NCI-H510A treated with DMSO at 0.1 percent for 48 hours (cell line): ENCODE results near the gene NR2F1.

Experiments used
- DNase-seq: peaks from one replicate; lab custom pipeline; 2025; lab: John Stamatoyannopoulos, UW

The NR2F1 gene

GRCh38 chr5:93604644-93605515 is 21.9 kb downstream of the NR2F1 start:
- DNase-seq = no peak

DNA sequence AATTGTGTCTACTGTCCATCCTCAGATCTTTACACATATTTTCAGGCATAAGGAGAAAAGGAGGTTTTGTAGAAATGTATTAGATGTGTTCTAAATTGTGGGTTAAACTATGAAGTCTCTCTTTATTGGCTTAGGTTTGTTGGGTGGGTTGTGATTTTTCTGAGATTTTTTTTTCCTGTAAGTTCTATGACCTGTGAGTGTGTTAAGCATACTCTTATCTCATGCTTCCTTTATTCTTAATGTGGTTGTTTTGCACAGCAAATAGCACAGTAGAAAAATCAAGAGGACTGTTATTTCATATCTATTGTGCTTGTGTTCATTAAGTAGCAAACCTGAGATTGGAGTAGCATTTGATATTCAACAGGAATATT is 23.3 kb downstream of the NR2F1 start:
- no peak for DNase-seq

DNA sequence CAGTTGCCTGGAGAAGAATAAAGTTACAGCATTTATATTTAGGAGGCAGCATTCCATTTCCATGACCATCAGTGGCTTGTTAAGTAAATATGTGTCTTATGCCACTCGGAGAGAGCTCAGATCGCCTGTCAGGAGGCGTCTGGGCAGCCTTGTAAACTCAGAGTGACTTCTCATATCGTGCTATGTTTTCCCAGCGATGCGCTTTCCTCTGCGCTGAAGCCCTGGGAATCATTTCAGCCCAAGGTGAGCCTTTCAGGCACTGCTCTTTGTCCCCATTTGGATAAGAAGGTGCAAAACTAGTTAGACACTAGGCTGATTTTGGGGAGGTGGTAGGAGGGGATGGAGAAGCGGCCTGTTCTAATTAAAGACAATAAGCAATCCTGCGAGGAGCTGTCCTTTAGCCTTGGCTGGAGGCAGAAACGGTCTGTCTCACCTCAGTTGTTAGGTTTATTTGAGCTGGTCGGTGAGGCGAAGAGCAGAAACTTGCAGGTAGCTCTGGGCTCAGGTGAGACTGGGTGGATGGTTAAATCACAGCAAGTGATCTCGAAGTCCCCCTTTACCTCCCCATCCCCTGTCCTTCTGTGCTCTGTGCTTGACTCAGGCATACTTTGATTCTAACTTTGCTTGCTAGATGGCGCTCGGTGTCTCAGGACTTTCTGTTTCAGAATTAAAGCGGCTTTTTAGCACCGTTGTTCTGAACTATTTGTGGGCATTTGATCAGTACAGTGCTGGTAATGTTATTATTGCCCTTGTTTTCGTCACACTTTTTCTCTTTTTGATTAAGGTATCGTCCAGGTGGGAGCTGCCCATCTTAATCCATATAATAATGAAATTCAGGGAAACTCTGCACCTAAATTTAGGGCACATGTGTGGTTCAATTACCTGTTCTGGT is 24.6 kb downstream of the NR2F1 start:
- peak; percentile 14 for DNase-seq

DNA sequence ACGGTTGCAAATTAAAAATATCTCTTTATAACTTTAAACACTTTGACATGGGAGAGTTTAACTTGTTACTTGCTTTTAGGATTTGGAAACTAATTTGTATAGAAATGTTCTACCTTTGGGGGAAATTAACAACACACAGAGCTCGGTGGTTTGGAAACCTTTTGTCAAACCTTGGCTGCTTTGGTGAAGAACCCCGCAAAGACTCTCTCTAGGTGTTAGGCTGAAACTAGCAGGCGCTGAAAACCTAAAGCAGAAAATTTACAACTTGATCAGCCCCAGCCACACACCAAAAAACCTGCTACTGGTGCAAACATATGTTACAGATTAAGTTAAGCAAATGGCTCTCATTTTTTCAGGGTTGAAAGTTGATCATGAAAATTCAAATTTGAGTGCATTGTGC is 25.8 kb downstream of the NR2F1 start:
- no peak for DNase-seq

- DNase-seq = no peak
Measured at GRCh38 chr5:93609762-93610161, 26.7 kb downstream of the NR2F1 start.

GRCh38 chr5:93610581-93611272 is 27.7 kb downstream of the NR2F1 start:
- no peak for DNase-seq

GRCh38 chr5:93611273-93611975 is 28.4 kb downstream of the NR2F1 start:
- no peak for DNase-seq

DNA sequence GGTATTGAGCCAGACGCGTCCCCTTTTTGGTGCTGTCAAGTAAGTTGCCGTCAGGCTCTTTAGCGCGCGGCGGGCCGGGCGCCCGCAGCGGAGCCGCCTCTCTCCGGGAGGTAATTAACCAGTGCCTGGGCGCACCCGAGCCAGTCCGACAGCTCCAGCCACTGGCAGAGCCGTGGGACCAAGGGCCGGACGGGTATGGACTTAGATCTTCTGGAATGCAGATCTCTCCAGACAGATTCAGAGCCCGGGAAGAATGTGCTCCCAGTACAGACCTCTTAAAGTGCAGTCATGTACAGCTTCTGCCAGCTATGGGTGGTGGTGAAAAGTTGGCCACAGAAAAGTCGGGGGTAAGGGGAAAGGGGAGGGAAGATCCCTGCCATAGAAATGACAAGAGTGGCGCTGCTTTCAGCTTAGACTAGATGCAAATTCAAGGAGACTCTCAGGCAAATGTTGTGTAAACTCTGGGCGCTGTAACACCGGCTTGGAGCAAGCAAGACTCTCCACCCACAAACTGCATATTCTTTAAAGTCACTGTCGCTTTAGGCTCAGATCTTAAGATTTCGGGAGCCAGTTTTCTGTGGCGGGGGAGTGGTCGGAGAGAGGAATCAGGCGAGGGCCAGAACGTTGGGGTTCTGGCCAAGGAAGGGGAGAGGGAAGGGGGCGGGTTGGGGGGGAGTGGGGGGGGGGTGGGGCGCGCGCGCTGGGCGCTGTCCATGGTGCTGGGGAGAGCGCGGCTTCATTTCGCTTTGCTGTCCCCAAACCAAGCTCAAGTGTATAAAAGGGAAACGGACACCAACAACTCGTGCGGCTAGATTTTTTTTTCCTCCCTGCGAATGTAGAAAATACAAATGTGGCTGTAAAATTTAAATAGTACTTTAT is 29.2 kb downstream of the NR2F1 start:
- DNase-seq = peak; percentile 27

DNA sequence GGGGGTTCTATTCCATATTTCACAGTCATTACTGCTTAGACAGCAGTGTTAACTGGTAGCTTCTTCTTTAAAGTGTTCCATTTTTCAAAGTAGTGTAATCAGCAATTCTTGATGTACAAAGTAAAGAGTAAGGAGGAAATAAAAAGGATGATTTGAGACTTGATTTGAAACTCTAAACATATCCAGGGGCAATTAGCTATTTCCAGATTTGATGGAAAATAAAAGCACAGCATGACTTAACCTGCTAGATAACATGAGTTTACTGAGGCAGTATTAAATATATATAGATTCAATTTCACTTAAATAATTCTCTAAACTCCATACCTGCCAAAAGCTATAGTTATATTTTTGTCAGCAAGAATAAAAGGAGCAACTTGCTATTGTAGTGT is 29.8 kb downstream of the NR2F1 start:
- no peak for DNase-seq

DNA sequence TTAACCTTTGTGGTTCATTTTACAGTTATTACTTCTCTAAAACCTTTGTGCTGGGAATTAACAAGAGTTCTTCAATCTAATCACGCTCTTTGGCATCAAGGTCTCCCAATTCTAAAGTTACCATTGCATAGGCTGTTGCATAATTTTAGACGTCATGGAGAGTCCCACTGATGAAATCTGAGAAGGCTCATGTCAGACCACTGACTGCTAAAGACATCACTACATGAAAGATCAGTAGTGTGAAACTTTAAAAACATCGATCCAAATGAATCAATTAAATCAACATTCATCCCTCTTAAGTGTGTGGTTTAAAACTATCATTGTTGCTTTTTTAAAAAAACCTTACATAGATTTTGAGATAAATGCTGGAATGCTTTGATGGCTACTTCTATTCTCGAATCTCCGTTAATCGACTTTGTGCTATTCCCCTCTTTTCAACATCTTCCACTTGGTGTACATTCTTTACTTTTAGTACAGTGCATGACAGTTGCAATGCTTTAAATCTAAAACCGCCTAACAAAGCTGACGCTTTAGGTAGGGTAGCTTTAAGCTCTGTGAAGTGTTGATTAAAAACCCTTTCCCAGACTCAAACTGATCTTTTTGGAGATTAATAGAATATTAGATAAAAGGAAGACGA is 33.6 kb downstream of the NR2F1 start:
- no peak for DNase-seq

- peak; percentile 60 for DNase-seq
Measured at GRCh38 chr5:93620487-93621326, 37.7 kb downstream of the NR2F1 start.

DNA sequence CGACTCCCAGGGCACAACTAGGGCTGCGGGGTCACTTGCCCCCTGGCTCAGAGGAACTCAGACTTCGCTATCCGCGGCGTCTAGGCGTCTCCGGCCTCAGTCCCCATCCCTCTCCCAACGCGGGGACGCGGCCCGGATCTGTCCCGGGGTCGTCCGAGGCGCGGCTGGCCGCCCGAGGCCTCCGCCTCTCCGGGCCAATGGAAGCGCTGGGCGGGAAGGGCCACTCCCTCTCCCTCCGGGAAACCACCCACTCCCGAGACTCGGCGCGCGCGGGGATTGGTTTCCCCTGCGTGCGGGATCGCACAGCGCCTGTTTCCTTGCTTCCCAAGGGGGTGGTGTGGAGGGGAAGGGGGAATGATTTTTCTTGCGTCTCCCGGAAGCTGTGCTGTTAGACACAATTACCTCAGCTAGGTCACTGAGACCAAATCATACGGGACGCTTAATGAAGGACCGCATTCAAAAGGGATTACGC is 38.3 kb downstream of the NR2F1 start:
- DNase-seq = peak; percentile 54

GRCh38 chr5:93622240-93622885 is 39.3 kb downstream of the NR2F1 start:
- peak; percentile 57 for DNase-seq

DNA sequence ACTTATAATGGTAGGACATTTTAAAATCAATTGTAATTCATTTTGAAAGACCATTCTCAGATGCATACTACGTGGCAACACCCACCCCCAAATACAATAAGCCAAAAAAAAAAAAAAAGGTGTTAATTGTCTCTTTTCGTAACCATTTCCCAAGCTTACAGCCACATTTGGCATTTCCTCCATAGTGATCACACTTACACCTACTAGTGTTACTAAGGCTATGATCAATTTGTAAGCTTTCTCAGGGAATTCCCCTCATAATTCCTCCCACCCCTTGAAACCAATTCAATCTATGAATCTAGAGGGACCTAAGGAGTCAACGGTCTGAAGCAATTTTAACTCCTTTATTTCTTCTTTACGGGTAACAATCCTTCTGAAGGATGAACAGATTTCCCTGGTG is 40.1 kb downstream of the NR2F1 start:
- no peak for DNase-seq

DNA sequence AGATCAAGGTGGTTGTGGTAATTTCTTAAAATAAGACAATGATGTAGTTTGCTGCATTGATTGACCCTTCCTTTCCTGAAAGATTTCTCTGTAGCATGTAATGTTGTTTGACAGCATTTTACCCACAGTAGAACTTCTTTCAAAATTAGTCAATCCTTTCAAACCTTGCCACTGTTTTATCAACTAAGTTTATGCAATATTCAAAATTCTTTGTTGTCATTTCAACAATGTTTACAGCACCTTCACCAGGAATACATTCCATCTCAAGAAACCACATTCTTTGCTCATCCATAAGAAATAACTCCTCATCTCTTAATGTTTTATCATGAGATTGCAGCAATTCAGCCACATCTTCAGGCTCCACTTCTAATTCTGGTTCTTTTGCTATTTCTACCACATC is 43.8 kb downstream of the NR2F1 start:
- no peak for DNase-seq

- DNase-seq = no peak
Measured at GRCh38 chr5:93632327-93632726, 49.3 kb downstream of the NR2F1 start.

GRCh38 chr5:93635991-93636390 is 53.0 kb downstream of the NR2F1 start:
- DNase-seq = no peak

DNA sequence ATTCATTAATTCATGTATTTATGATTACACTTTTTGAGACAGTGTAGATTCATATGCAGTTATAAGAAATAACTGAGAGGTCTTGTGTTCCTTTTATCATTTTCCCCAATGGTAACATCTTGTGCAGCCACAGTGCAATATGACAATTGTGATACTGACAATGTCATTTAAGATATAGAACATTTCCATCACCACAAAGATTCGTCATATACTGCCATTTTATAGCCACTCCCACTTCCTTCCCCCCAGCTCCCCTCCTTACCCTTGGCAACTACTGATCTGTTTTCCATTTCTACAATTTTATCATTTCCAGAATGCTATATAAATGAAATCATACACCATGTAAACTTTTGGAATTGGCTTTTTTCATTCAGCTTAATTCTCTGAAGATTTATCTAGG is 53.8 kb downstream of the NR2F1 start:
- DNase-seq = no peak

DNA sequence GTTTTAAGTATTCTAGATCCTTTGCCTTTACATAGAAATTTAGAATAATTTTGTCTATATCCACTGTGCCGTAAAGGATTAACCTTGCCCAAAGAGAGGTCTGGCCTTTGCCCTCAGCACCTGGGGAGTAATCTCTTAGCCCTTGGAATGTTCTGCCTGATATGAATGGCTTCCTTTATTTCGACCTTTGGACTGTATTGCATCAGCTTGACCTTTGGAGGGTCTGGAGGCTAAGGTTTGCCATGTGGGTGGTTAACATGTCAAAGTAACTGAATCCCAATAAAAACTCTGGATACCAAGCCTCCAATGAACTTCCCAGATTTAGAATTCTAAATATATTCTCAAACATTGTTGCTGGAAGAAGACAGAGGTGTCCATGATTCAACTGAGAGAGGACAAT is 54.7 kb downstream of the NR2F1 start:
- DNase-seq = no peak
